NCI-H345 treated with DMSO at 0.1 percent for 48 hours (cell line): ENCODE results near the gene ADPRS.

ENCODE experiments used
- DNase-seq: peaks from one replicate; lab custom pipeline; 2025; ENCODE audit not compliant: unreplicated experiment; lab: John Stamatoyannopoulos, UW

Gene ADPRS

GRCh38 chr1:36107394-36107793 lies 18.7 kb downstream of the ADPRS start:
- DNase-seq = no peak

DNA sequence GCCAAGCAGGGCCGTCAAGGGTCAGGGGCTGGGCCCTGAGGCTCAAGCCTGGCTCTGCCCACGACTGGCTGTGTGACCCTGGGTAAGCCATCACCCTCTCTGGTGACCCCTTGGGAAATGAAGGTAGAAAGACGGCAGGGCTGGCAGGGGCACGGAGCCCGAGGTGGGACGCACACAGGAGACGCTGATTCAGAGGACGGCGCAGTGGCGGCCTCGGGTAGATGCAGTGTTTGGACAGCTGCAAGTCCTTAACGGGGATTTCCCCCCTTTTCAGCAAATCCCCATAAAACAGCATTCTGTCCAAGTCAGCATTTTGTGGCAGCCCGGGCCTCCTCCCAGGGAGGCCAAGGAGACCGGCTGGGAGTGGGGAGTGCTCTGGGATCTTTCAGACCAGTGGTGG lies 19.6 kb downstream of the ADPRS start:
- no peak for DNase-seq

- DNase-seq = no peak
These were observed 20.5 kb downstream of the ADPRS start for GRCh38 chr1:36109041-36109679.

- no peak for DNase-seq
These were observed 22.5 kb downstream of the ADPRS start for GRCh38 chr1:36111151-36111550.

DNA sequence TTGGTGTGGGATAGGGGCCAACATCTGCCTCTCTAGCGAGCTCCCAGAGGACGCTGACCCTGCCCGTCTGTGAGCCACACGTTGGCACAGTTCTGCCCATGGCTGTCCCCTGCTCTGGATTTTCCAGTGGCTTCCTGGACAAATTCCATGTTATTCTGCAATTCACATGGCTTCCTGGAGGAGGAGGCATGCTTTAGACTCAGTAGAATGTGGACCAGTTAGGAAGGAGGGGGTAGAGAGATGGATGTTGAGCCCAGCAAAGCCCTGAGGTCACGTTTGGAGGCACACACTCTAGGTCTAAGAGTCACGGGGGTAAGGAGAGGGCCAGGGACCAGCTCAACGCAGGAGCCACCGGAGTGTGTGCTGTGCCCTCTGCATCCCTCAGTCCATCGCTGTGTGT lies 24.1 kb downstream of the ADPRS start:
- no peak for DNase-seq

GRCh38 chr1:36114371-36114770 lies 25.7 kb downstream of the ADPRS start:
- no peak for DNase-seq

- no peak for DNase-seq
These were observed 26.5 kb downstream of the ADPRS start for GRCh38 chr1:36115200-36115669.

GRCh38 chr1:36115931-36116330 lies 27.2 kb downstream of the ADPRS start:
- DNase-seq = no peak

- DNase-seq = no peak
These were observed 28.2 kb downstream of the ADPRS start for GRCh38 chr1:36116901-36117300.

DNA sequence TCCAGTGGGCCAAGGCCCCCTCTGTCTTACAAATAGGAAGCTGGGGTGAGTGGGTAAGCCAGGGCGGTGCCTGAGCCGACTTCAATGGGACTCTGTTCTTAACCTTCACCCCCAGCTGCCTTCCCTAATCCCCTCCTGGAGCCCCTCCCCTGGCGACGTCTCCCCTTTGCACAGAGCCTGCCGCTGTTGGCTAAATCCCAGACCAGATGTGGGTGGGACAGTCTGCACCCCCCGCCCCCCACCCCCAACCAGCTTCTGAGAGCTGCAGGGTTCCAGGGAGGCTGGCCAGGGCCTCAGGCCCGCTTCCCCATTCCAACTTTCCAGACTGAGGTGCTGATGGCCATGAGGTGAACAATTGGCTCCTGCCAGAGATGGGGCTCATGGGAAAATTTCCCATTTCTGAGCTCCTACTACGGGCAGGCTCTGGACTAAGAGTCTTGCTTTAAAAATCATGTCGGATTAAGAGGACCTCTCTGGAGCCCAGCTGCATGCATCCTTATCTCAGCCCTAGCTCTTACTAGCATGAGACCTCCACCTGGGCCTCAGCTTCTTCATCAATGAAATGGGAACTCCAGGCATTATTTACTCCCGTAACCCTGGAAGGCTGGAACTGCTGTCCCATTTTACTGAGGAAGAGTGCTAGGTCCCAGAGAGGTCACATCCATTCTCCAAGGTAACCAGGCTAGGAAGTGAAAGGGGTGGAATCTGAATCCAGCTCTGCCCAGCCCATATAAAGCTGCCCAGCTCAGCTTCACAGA lies 29.9 kb downstream of the ADPRS start:
- DNase-seq = no peak

- DNase-seq = no peak
These were observed 30.8 kb downstream of the ADPRS start for GRCh38 chr1:36119456-36119855.

DNA sequence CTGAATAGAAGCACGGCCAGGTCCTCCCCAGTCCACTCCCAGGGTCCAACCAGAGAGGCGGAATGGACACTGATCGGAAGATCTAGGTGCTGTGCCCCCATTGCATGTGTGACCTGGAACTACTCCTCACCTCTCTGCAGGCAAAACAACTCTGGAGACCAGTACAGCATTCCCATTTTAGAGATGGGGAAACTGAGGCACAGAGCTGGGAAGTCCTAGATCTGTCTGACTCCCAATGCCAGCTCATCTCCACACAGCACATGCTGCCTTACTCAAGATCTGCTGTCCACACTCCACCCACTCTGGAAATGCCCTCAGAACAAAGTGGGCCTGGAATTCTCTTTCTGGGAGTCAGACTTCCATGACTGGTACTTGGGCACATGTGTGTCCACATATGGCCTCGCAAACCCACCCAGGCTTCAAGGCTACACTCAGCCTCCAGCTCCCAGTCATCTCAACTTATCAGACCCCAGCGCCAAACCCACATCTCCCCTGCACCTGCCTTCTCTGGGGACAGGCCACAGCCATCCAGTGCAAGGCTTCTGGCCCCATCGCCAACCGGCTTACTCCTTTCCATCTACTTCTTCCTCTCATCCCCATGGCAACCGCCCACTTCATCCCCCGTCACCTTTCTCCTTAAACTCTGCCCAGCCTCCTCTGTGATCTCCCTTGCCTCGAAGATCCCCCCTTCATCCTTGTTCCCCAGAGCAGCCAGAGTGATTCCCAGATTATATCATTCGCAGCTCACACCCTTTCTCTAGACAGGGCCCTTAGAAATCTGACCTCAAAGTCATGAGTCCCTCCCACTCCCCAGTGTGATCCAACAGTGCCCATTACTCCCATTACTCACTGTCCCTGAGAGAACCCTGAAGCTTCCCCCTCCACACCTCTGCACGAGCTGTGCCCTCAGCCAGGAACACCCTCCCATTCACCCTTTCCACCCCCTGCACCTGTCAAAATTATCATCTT lies 33.7 kb downstream of the ADPRS start:
- no peak for DNase-seq

- DNase-seq = no peak
These were observed 34.7 kb downstream of the ADPRS start for GRCh38 chr1:36123356-36123755.

GRCh38 chr1:36124404-36125128 lies 35.9 kb downstream of the ADPRS start:
- DNase-seq = no peak

DNA sequence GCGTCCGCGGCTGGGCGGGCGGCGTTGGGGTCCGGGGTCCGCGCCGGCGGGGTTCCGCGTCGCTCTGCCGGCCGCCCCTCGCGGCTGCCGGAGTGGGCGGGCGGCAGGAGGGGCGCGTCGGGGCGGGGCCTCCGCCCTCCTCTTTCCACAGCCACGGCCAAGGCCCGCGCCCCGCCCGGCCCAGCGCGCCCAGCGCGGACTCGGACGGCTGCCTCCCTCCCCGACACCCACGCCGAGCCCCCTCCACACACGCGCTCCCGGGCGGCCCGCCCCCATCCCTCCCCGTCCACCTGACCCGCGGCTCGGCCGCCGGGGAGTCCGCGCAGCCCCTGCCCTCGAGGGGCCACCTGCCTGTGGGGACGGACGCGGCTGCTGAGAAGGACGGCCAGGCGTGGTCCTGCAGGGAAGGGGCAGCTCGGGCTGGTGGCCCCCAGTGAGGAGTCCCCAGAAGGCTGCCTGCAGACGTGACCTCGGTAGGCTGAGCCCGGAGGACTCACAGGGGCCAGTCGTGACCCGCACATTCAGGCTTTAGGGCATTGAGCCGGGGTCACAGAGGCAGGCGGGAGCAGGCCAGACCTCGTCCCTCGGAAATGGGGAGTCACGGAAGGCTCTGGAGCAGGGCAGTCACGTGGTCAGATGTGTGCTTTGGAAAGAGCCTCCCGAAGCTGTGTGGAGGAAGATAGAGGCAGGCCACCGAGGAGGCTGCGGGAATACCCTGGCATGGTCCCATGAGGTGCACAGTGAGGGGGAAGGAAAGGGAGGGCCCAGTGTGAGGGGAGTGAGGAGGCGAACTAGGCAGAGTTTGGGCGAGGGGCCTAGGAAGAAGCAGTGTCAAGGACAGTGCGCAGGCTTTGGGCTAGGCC lies 36.7 kb downstream of the ADPRS start, which contains the start of gene COL8A2:
Gene COL8A2 (minus strand): TSS at position 94 of the 863 bp plus-strand sequence. CDS start 24,980 bp downstream, outside the sequence.
- no peak for DNase-seq

DNA sequence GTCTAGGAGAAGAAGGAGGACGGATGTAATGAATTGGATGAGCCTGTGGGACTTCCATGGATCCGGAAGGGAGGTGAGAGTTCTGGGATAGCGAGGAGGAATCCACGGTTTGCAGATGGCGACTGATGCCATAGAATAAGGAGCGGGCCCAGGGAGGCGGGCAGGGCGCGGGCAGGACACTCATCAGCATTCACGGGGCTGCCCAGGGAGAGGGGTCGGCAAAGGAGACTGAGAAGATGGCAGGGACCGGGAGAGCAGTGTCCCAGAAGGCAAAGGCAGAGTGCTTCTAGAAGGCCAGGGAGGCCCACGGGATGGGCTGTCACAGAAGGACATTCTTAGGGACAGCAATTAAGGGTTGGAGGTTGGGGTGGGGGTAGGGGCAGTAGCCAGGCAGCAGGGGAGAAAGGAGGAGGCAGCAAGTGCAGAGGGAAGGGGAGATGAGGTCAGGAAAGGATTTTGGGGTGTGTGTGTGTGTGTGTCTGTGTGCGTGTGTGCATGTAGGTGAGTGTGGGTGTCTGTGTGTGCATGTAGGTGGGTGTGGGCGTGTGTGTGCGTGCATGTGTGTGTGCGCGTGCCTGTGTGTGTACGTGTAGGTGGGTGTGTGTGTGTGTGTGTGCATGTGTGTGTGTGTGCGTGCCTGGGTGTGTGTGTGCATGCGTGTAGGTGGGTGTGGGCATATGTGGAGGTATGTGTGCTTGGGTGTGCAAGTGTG lies 37.5 kb downstream of the ADPRS start:
- no peak for DNase-seq

- DNase-seq = no peak
These were observed 38.3 kb downstream of the ADPRS start for GRCh38 chr1:36126797-36127500.

- no peak for DNase-seq
These were observed 39.6 kb downstream of the ADPRS start for GRCh38 chr1:36128126-36128904.
